Superior temporal gyrus (tissue), 1 donor: ENCODE results near the gene RHOV.

Source experiments
- DNase-seq: peaks from one replicate; pipeline ENCODE4 v3.0.0-alpha.2; 2016; ENCODE audit errors: extremely low spot score

Gene RHOV

GRCh38 chr15:40873694-40874561 lies at the start of gene RHOV:
Gene RHOV (minus strand): TSS chr15:40874234. CDS start chr15:40874139, 95 bp downstream.
- no peak for DNase-seq

- no peak for DNase-seq
These were observed 49.5 kb upstream of the RHOV start for GRCh38 chr15:40923551-40923950.

GRCh38 chr15:40922608-40923005 lies 48.6 kb upstream of the RHOV start:
- no peak for DNase-seq

- no peak for DNase-seq
These were observed 48.0 kb upstream of the RHOV start for GRCh38 chr15:40921949-40922607.

GRCh38 chr15:40918799-40919392 lies 44.9 kb upstream of the RHOV start:
- no peak for DNase-seq

GRCh38 chr15:40918146-40918798 lies 44.2 kb upstream of the RHOV start:
- DNase-seq = no peak

GRCh38 chr15:40917585-40917984 lies 43.6 kb upstream of the RHOV start:
- DNase-seq = no peak

- no peak for DNase-seq
These were observed 41.6 kb upstream of the RHOV start for GRCh38 chr15:40915679-40916078.

GRCh38 chr15:40915116-40915661 lies 41.2 kb upstream of the RHOV start:
- DNase-seq = no peak

- no peak for DNase-seq
These were observed 40.5 kb upstream of the RHOV start for GRCh38 chr15:40914486-40914885.

- DNase-seq = no peak
These were observed 40.0 kb upstream of the RHOV start for GRCh38 chr15:40914013-40914412.

- DNase-seq = no peak
These were observed 38.4 kb upstream of the RHOV start for GRCh38 chr15:40912478-40912877.

GRCh38 chr15:40911693-40912092 lies 37.7 kb upstream of the RHOV start:
- no peak for DNase-seq

GRCh38 chr15:40911141-40911540 lies 37.1 kb upstream of the RHOV start:
- DNase-seq = no peak

- no peak for DNase-seq
These were observed 35.9 kb upstream of the RHOV start for GRCh38 chr15:40909662-40910630.

- no peak for DNase-seq
These were observed 34.1 kb upstream of the RHOV start for GRCh38 chr15:40908095-40908494.

GRCh38 chr15:40906991-40907802 lies 33.2 kb upstream of the RHOV start:
- no peak for DNase-seq

- peak; percentile 40 for DNase-seq
These were observed 32.3 kb upstream of the RHOV start for GRCh38 chr15:40906091-40906990.
